BE2C (cell line): ENCODE data around the gene MKRN2OS.

Experiments used
- DNase-seq: peaks from one replicate; pipeline ENCODE4 v3.0.0-alpha.2; 2020
- H3K27me3 ChIP-seq: fragments of 250-450 bp; sonication (Bioruptor Pico); 2 replicates; pipeline ENCODE4 v1.5.1; 2020; ENCODE audit warnings: mild to moderate bottlenecking
- H3K36me3 ChIP-seq: fragments of 250-450 bp; sonication (Bioruptor Pico); 2 replicates; pipeline ENCODE4 v1.5.1; 2020; ENCODE audit warnings: mild to moderate bottlenecking
- H3K4me1 ChIP-seq: fragments of 250-450 bp; sonication (Bioruptor Pico); 2 replicates; pipeline ENCODE4 v1.5.1; 2020
- H3K4me3 ChIP-seq: 2 replicates; pipeline ENCODE4 v1.5.1; 2011; ENCODE audit warnings: low read depth, low read length
- H3K9me3 ChIP-seq: fragments of 250-450 bp; sonication (Bioruptor Pico); 2 replicates; pipeline ENCODE4 v1.5.1; 2020
- TF ChIP-seq, protein P1 (sequence below): IDR thresholded peaks from 2 replicates; pipeline ENCODE4 v1.5.1; 2012; ENCODE audit warnings: mild to moderate bottlenecking, low read depth, low read length

The MKRN2OS gene

DNA sequence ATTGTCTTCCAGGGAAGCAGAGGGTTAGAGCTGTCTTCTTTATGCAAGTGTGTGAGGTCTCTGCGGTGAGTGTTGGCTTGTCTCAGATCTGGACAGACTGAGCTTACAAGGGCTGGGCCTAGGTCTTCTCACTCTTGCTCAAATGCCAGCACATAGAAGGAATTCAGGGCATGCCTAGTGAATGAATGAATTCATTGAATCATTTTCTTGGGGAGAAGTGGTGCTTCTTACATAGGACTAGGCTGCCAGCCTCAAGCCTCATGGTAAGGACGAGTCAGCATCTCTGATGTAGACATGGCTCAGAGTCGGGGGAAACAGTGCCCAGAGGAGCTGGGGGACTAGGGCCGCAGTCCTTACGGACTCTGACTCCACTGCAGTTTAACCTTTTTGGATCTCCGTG lies 28.8 kb upstream of the MKRN2OS start:
- H3K27me3 ChIP-seq, result no peaks in the 10 kb centered on the region
- H3K9me3 ChIP-seq, result no peaks in the 10 kb centered on the region
- no peak for DNase-seq
- H3K4me1 ChIP-seq, result no peaks in the 10 kb centered on the region
- TF ChIP-seq, protein P1, sequence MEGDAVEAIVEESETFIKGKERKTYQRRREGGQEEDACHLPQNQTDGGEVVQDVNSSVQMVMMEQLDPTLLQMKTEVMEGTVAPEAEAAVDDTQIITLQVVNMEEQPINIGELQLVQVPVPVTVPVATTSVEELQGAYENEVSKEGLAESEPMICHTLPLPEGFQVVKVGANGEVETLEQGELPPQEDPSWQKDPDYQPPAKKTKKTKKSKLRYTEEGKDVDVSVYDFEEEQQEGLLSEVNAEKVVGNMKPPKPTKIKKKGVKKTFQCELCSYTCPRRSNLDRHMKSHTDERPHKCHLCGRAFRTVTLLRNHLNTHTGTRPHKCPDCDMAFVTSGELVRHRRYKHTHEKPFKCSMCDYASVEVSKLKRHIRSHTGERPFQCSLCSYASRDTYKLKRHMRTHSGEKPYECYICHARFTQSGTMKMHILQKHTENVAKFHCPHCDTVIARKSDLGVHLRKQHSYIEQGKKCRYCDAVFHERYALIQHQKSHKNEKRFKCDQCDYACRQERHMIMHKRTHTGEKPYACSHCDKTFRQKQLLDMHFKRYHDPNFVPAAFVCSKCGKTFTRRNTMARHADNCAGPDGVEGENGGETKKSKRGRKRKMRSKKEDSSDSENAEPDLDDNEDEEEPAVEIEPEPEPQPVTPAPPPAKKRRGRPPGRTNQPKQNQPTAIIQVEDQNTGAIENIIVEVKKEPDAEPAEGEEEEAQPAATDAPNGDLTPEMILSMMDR, result no peak
- H3K4me3 ChIP-seq, result no peak overlapping the region
- peaks cover 6% of the 10 kb centered on the region for H3K36me3 ChIP-seq

DNA sequence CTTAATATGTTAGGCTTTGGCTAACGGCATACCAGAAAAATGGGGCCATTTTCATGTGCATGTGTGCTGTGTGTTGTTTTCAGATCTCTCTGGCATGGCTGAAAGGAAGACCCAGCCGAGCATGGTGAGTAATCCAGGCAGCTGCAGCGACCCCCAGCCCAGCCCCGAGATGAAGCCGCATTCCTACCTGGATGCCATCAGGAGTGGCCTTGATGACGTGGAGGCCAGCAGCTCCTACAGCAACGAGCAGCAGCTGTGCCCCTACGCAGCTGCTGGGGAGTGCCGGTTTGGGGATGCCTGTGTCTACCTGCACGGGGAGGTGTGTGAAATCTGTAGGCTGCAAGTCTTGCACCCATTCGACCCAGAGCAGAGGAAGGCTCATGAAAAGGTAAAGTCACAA lies 26.7 kb upstream of the MKRN2OS start:
- Histone ChIP-seq H3K4me1 (no peaks in the 10 kb centered on the region), H3K27me3 (no peaks in the 10 kb centered on the region), H3K9me3 (no peaks in the 10 kb centered on the region), H3K4me3 (no peak overlapping the region), H3K36me3 (peaks cover 4% of the 10 kb centered on the region)
- no peak for DNase-seq
- TF ChIP-seq, protein P1, result no peak

DNA sequence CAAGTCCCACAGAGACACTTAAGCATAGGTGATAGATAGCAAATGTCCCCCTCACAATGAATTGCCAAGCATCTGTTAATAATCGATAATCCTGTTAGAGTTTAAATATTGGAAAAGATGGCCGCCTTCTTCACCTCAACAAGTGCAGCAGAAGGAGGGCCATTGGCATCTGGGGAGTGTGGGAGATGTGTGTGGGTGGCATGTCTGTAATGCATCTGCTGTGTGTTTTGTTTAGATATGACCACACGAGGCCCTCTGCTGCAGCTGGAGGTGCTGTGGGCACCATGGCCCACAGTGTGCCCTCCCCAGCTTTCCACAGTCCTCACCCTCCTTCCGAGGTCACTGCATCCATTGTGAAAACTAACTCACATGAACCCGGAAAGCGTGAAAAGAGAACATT lies 24.5 kb upstream of the MKRN2OS start:
- H3K4me1 ChIP-seq, result no peaks in the 10 kb centered on the region
- H3K4me3 ChIP-seq, result no peak overlapping the region
- H3K36me3 ChIP-seq, result peaks cover 4% of the 10 kb centered on the region
- TF ChIP-seq, protein P1, result no peak
- no peaks in the 10 kb centered on the region for H3K27me3 ChIP-seq
- no peaks in the 10 kb centered on the region for H3K9me3 ChIP-seq
- DNase-seq, result no peak

DNA sequence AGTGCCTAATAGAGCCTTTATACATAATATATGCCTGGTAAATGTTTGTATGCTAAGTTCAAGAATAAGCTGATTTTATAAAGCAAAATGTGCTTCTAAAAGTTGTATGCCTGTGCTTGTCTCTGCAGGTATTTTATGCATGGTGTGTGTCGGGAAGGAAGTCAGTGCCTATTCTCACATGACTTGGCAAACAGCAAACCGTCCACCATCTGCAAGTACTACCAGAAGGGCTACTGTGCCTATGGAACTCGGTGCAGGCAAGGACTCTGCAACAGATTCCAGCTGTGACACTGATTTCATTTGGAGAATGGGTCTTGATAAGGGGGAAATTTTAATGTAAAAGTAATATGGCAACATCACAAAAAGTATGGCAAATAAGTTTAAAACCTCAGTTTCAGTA lies 23.4 kb upstream of the MKRN2OS start:
- no peak for DNase-seq
- Histone ChIP-seq H3K9me3 (no peaks in the 10 kb centered on the region), H3K36me3 (peaks cover 4% of the 10 kb centered on the region), H3K27me3 (no peaks in the 10 kb centered on the region), H3K4me1 (no peaks in the 10 kb centered on the region), H3K4me3 (no peak overlapping the region)
- TF ChIP-seq, protein P1, result no peak

DNA sequence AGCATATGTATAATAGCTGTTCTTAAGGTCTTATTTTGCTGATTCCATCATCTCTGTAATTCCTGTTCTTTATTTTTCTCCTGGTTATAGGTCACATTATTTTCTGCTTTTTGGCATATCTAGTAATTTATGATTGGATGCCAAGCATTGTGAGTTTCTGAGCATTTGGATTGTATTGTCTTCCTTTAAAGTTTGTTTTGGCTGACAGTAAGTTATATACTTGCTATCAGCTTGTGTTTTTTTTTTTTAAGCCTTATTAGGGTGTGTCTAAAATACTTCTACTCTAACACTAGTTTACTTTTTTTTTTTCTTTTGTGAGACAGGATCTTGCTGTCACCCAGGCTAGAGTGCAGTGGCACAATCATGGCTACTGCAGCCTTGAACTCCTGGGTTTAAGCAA lies 21.7 kb upstream of the MKRN2OS start:
- Histone ChIP-seq H3K4me3 (no peak overlapping the region), H3K9me3 (no peaks in the 10 kb centered on the region), H3K27me3 (no peaks in the 10 kb centered on the region)

DNA sequence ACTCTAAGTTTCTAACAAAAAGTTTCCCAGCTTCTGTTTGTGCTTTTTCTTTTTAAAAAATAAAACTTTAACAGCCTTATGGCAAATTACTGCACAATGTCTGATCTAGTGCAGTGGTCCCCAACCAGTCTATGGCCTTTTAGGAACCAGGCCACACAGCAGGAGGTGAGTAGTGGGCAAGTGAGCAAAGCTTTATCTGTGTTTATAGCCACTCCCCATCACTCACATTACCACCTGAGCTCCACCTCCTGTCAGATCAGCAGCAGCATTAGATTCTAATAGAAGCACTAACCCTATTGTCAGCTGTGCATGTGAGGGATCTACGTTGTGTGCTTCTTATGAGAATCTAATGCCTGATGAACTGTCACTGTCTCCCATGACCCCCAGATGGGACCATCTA lies 17.2 kb upstream of the MKRN2OS start:
- no peaks in the 10 kb centered on the region for H3K9me3 ChIP-seq
- H3K4me3 ChIP-seq, result no peak overlapping the region
- no peaks in the 10 kb centered on the region for H3K4me1 ChIP-seq
- no peak for DNase-seq
- no peaks in the 10 kb centered on the region for H3K27me3 ChIP-seq
- H3K36me3 ChIP-seq, result no peaks in the 10 kb centered on the region
- TF ChIP-seq, protein P1, result no peak

More for the DNA sequence above, 21.7 kb upstream of the MKRN2OS start:
- DNase-seq, result no peak
- Histone ChIP-seq H3K4me1 (no peaks in the 10 kb centered on the region), H3K36me3 (no peaks in the 10 kb centered on the region)
- TF ChIP-seq, protein P1, result no peak
